ENCODE data around the gene CATSPER1. TPM values are rescaled to one million over a fixed set of nuclear protein-coding genes. Genes with fewer than 3 reads are reported as not detected.

CATSPER1 gene
- total RNA-seq, 1 experiment from 2014 or later: 4.2 TPM

DNA sequence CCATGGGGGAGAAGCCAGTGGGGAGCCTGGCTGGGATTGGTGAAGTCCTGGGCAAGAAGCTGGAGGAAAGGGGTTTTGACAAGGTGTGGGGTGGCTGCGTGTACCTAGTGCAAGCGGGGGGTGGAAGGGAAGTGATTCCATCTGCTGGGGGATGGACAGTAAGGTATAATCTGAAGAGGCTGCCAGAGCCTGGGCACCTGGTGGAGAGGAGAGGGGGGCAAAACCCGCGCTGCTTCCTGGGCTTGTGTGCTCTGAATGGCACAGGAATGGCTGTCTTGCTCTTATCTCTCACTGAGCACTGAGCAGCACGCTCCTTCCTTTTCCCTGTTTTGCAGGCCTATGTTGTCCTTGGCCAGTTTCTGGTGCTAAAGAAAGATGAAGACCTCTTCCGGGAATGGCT is 23.0 kb downstream of the CATSPER1 start:
- H3K4me2 ChIP-seq: peak overlapping the region; percentile 99
- intact Hi-C loops (cut with micrococcal nuclease; ENCODE audit: unreplicated experiment): loop anchor here (2.0 kb wide), 1 partner anchor 50 kb away; the partner anchor contains the start of gene SF3B2

DNA sequence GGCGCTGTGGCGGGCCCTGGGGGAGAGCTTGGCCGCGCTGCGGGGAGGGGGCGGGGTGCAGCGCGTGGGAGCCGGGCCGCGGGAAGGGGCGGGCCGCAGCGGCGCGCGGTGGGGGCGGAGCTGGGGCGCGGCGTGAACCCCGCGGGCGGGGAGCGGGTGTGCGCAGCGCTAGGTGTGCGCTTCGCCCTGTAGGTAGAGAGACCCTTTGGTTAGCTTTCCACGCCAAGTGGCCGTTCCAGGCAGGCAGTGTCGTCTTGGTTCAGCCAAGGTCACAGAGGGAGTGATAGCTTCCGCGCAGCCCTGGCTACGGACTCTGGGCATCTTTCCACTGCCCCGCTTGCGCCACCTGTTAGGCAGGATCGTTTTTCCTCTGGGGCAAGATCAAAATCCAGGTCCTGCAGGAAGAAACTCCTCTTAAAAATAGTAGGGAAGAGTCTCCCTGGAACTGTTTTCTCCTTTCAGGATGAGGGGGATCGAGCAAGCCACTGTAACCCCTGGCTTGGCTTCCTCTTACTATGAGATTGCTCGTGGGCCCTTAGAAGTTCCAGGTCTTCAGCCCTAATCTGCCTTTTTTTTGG is 23.5 kb downstream of the CATSPER1 start:
- peak overlapping the region; percentile 99 for H3K4me2 ChIP-seq
- peak overlapping the region; percentile 90 for H3K4me3 ChIP-seq
- peaks cover 33% of the 10 kb centered on the region for H3K36me3 ChIP-seq (ENCODE audit: low read depth)
- ChIA-PET CTCF (interaction anchor here (0.7 to 1.1 kb wide), 3 partner anchors 20 to 443 kb away, joined by 3 to 11 read pairs (median 4); partner anchors contain the start of gene MUS81), POLR2A (ENCODE audit: unreplicated experiment) (interaction anchor here (0.5 to 1.4 kb wide), 6 partner anchors 8 to 265 kb away, joined by 3 to 12 read pairs (median 6); partner anchors contain the start of genes EFEMP2 and FOSL1)
- H3K9me3 ChIP-seq (ENCODE audit: insufficient read depth, low read depth): no peaks in the 10 kb centered on the region
- H4K20me1 ChIP-seq (ENCODE audit: insufficient read depth): peaks cover 7% of the 10 kb centered on the region; the same call in 1 of the 2 replicates
- peaks cover 51% of the 10 kb centered on the region for H3K79me2 ChIP-seq (ENCODE audit: low read depth)
- DNase-seq: peak; percentile 53 to 70
- no peak; the same call in 1 of the 2 replicates for TF ChIP-seq CTCF (conservative IDR thresholded peaks at IDR 0.05)
- no peak for TF ChIP-seq EZH2 (IDR thresholded peaks at IDR 0.05; ENCODE audit: low read depth)
- H2AFZ ChIP-seq: peak overlapping the region; percentile 88
- no TSS peak for BruUV-seq (replicated peaks)
- H3K27ac ChIP-seq: peak overlapping the region; percentile 78
- H3K4me1 ChIP-seq (replicated peaks; ENCODE audit: insufficient read depth): peaks cover 14% of the 10 kb centered on the region
- intact Hi-C loops (cut with micrococcal nuclease; ENCODE audit: unreplicated experiment): loop anchor here (1.0 to 2.0 kb wide), 3 partner anchors 11 to 50 kb away; partner anchors contain the start of gene SF3B2
- H3K27me3 ChIP-seq (ENCODE audit: insufficient read depth, low read depth): no peaks in the 10 kb centered on the region
- H3F3A ChIP-seq (ENCODE audit: insufficient read depth, low read depth): peaks cover 57% of the 10 kb centered on the region
- H3K9me2 ChIP-seq (ENCODE audit: insufficient read depth): no peaks in the 10 kb centered on the region

More for the DNA sequence above, 23.0 kb downstream of the CATSPER1 start:
- H3K27me3 ChIP-seq (ENCODE audit: insufficient read depth, low read depth): no peaks in the 10 kb centered on the region
- BruUV-seq (replicated peaks): no TSS peak
- no peaks in the 10 kb centered on the region for H3K9me2 ChIP-seq (ENCODE audit: insufficient read depth)
- H3K4me1 ChIP-seq (replicated peaks; ENCODE audit: insufficient read depth): peaks cover 17% of the 10 kb centered on the region
- no peak for DNase-seq
- H3K4me3 ChIP-seq: peak overlapping the region; percentile 90
- H3F3A ChIP-seq (ENCODE audit: insufficient read depth, low read depth): peaks cover 60% of the 10 kb centered on the region
- CTCF ChIA-PET: interaction anchor here (0.8 kb wide), 1 partner anchor 19 kb away, joined by 4 read pairs; no protein-coding TSS in a partner anchor
- peaks cover 51% of the 10 kb centered on the region for H3K79me2 ChIP-seq (ENCODE audit: low read depth)
- peaks cover 7% of the 10 kb centered on the region; the same call in 1 of the 2 replicates for H4K20me1 ChIP-seq (ENCODE audit: insufficient read depth)
- H3K36me3 ChIP-seq (ENCODE audit: low read depth): peaks cover 32% of the 10 kb centered on the region
- TF ChIP-seq CTCF (conservative IDR thresholded peaks at IDR 0.05): no peak
- H3K27ac ChIP-seq: no peak overlapping the region; the same call in 1 of the 2 replicates
- no peaks in the 10 kb centered on the region for H3K9me3 ChIP-seq (ENCODE audit: insufficient read depth, low read depth)
- no peak overlapping the region for H2AFZ ChIP-seq
- POLR2A ChIA-PET (ENCODE audit: unreplicated experiment): interaction anchor here (0.6 to 1.4 kb wide), 4 partner anchors 8 to 265 kb away, joined by 3 to 12 read pairs (median 6); no protein-coding TSS in a partner anchor

DNA sequence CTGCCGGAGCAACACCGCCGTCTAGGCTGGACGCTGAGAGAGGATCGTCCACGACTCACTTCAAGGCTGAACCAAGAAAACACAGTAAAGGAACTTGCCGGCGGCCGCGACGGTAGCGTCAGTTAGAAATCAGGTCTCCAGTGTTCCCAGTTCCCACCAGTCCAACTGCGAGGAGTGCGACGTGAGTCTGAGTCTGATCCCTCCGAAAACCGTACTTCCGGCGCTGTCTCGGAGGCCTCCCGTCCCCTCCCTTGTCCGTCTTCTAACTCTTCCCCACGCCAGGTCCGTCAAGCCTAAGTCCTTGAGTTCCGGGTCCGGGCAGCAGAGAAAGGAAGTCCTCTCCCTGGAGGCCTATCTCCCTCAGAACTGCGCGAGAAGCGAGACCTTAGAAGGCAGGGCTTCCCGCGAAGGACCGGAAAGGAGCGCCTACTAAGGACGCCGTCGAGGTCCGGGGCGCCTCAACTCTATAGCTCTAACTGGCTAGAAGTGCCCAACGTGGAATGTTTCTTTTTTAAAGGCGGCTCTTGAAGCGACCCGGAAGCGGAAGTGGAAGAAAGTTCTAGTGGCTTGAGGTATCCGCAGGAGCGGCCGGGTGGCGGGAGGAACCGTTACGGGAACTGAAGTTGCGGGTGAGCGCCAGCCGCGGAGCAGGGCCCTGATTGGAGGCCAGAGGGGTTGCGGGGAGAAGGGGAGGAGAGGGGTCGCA is 24.2 kb downstream of the CATSPER1 start, which contains the start of the genes BANF1 and EIF1AD:
BANF1 (plus strand) TSS at position 562 of the 706 bp plus-strand sequence. CDS start 748 bp downstream, outside the sequence.
EIF1AD (minus strand) TSS at position 216 of the 706 bp plus-strand sequence. CDS start 1,768 bp downstream, outside the sequence.
- Histone ChIP-seq H3K79me2 (ENCODE audit: low read depth) (peaks cover 51% of the 10 kb centered on the region), H3K9me2 (ENCODE audit: insufficient read depth) (no peaks in the 10 kb centered on the region), H2AFZ (peak within 1 kb of the TSS; percentile 88), H4K20me1 (ENCODE audit: insufficient read depth) (peaks cover 7% of the 10 kb centered on the region; the same call in 1 of the 2 replicates), H3K4me3 (peak within 1 kb of the TSS; percentile 90), H3K9me3 (ENCODE audit: insufficient read depth, low read depth) (no peaks in the 10 kb centered on the region), H3K4me2 (peak within 1 kb of the TSS; percentile 99), H3K27me3 (ENCODE audit: insufficient read depth, low read depth) (no peaks in the 10 kb centered on the region), H3K27ac (peak within 1 kb of the TSS; percentile 78), H3K4me1 (replicated peaks; ENCODE audit: insufficient read depth) (peaks cover 14% of the 10 kb centered on the region), H3F3A (ENCODE audit: insufficient read depth, low read depth) (peaks cover 53% of the 10 kb centered on the region), H3K36me3 (ENCODE audit: low read depth) (peaks cover 33% of the 10 kb centered on the region)
- peak; percentile 94 to 97 for DNase-seq
- ChIA-PET CTCF (interaction anchor here (0.6 to 1.1 kb wide), 6 partner anchors 20 to 442 kb away, joined by 3 to 12 read pairs (median 4); partner anchors contain the start of gene MUS81), POLR2A (ENCODE audit: unreplicated experiment) (interaction anchor here (0.5 to 1.4 kb wide), 5 partner anchors 9 to 200 kb away, joined by 5 to 12 read pairs (median 11); partner anchors contain the start of genes EFEMP2, FIBP and FOSL1)
- no TSS peak for BruUV-seq (replicated peaks)
- TF ChIP-seq EZH2 (IDR thresholded peaks at IDR 0.05; ENCODE audit: low read depth): no peak
- TF ChIP-seq CTCF (conservative IDR thresholded peaks at IDR 0.05): no peak
- intact Hi-C loops (cut with micrococcal nuclease; ENCODE audit: unreplicated experiment): loop anchor here (1.0 to 2.0 kb wide), 3 partner anchors 11 to 51 kb away; partner anchors contain the start of gene SF3B2
